ENCODE results near the gene OGDHL. TPM values are rescaled to one million over a fixed set of nuclear protein-coding genes. Genes with fewer than 3 reads are reported as not detected.

The OGDHL gene
- total RNA-seq, 4 donors from 2014 or later = 1.00 to 4.2 (median 2.4) TPM

DNA sequence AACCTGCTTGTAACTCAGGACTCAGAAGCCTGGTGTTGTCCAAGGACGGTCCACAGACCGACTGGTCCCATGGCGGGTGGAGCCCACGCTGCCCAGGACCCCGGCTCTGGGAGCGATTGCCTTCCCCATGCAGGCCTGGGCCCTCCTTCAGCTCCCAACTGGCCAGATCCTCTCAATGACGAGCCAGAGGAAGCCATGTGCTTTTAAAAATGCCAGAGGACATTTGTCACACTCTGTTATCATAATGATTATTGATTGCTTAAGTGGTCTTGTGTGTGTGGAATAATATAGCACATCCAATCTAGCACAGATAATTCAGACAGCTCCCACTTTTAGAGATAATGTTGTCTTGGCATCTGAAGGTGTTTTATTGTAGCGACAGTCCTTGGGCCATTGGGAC, 22.6 kb upstream of the OGDHL start:
- in situ Hi-C loops (cut with MboI; ENCODE audit: low pct_ligation_motif_present in 1 of 4, low pct_unique_long_range_greater_than_20kb in 1 of 4, low sequenced_read_pairs in 3 of 4) = no loop called here
- 75% methylated on average over 8 of the region's 8 CpGs; no CpG with 5 or more reads in 1 of the 2 donors for WGBS, 2 donors (ENCODE audit: low coverage in 1 of 2)
- TF ChIP-seq EP300 (IDR thresholded peaks at IDR 0.05; ENCODE audit: low read depth) = no peak
- TF ChIP-seq, protein P1, sequence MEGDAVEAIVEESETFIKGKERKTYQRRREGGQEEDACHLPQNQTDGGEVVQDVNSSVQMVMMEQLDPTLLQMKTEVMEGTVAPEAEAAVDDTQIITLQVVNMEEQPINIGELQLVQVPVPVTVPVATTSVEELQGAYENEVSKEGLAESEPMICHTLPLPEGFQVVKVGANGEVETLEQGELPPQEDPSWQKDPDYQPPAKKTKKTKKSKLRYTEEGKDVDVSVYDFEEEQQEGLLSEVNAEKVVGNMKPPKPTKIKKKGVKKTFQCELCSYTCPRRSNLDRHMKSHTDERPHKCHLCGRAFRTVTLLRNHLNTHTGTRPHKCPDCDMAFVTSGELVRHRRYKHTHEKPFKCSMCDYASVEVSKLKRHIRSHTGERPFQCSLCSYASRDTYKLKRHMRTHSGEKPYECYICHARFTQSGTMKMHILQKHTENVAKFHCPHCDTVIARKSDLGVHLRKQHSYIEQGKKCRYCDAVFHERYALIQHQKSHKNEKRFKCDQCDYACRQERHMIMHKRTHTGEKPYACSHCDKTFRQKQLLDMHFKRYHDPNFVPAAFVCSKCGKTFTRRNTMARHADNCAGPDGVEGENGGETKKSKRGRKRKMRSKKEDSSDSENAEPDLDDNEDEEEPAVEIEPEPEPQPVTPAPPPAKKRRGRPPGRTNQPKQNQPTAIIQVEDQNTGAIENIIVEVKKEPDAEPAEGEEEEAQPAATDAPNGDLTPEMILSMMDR (IDR thresholded peaks at IDR 0.05) = no peak
- no peak for TF ChIP-seq POLR2AphosphoS5 (IDR thresholded peaks at IDR 0.05)
- no peak for TF ChIP-seq POLR2A (IDR thresholded peaks at IDR 0.05)

DNA sequence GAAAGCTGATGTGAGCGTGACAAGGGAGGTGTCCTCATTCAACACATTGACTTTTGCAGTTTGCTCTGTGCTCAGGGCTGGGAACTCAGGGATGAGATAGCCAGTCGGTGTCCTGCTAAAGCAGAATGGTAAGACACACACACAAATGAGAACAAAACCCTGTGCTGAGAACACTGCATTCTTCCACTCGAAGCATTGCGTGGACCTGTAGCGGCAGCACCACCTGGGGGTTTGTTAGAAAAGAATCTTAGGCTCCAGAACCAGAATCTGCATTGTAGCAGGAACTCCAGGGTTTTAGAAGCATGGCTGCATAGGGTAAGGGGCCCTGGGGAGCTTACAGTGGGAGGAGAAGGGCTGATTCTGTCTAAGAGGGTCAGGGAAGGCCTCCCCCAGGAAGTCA, 21.5 kb upstream of the OGDHL start:
- in situ Hi-C loops (cut with MboI; ENCODE audit: low pct_ligation_motif_present in 1 of 4, low pct_unique_long_range_greater_than_20kb in 1 of 4, low sequenced_read_pairs in 3 of 4) (no loop called here), intact Hi-C loops (cut with DNase I; ENCODE audit: low total_unique reads) (no loop called here)
- Histone ChIP-seq H3K36me3 (no peaks in the 10 kb centered on the region), H3K27me3 (no peaks in the 10 kb centered on the region), H3K4me3 (no peak overlapping the region), H3K4me1 (no peaks in the 10 kb centered on the region), H3K9me3 (no peaks in the 10 kb centered on the region), H3K27ac (no peak overlapping the region)
- TF ChIP-seq, protein P1 (IDR thresholded peaks at IDR 0.05) = no peak
- TF ChIP-seq EP300 (IDR thresholded peaks at IDR 0.05; ENCODE audit: low read depth) = no peak
- TF ChIP-seq POLR2AphosphoS5 (IDR thresholded peaks at IDR 0.05) = no peak
- no peak for TF ChIP-seq POLR2A (IDR thresholded peaks at IDR 0.05)
- no peak for DNase-seq
- 53 to 66% methylated on average over 5 of the region's 5 CpGs for WGBS, 2 donors (ENCODE audit: low coverage in 1 of 2)

More for the DNA sequence above, 22.6 kb upstream of the OGDHL start:
- no peaks in the 10 kb centered on the region for H3K36me3 ChIP-seq
- no peaks in the 10 kb centered on the region for H3K4me1 ChIP-seq
- DNase-seq = no peak
- no peaks in the 10 kb centered on the region for H3K9me3 ChIP-seq
- no peak overlapping the region for H3K27ac ChIP-seq
- H3K27me3 ChIP-seq = no peaks in the 10 kb centered on the region
- intact Hi-C loops (cut with DNase I; ENCODE audit: low total_unique reads) = no loop called here
- H3K4me3 ChIP-seq = no peak overlapping the region

DNA sequence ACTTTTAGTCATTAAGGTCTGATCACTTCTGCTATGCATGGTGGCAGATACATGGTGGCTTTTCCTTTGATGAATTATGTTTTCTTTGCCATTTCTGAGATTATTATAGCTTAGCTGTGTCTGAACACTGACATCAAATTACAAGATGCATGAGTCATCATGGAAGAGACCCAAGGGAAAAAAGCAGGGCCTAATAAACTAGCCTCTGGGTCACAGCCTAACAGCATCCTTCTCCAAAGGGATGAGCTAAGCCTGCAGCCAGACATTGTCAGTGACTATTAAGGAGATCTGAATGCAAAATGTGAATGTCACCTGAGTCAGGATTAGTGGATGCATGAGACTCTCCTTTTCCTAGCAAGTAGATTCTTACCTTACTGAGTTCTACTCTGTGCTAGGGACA, 19.1 kb upstream of the OGDHL start:
- DNase-seq = no peak
- in situ Hi-C loops (cut with MboI; ENCODE audit: low pct_ligation_motif_present in 1 of 4, low pct_unique_long_range_greater_than_20kb in 1 of 4, low sequenced_read_pairs in 3 of 4) (no loop called here), intact Hi-C loops (cut with DNase I; ENCODE audit: low total_unique reads) (no loop called here)
- TF ChIP-seq POLR2AphosphoS5 (IDR thresholded peaks at IDR 0.05) (no peak), POLR2A (IDR thresholded peaks at IDR 0.05) (no peak), EP300 (IDR thresholded peaks at IDR 0.05; ENCODE audit: low read depth) (no peak)
- TF ChIP-seq, protein P1 (IDR thresholded peaks at IDR 0.05) = no peak
- H3K36me3 ChIP-seq = no peaks in the 10 kb centered on the region
- no peaks in the 10 kb centered on the region for H3K4me1 ChIP-seq
- H3K27me3 ChIP-seq = peaks cover 6% of the 10 kb centered on the region
- H3K4me3 ChIP-seq = no peak overlapping the region
- no peak overlapping the region for H3K27ac ChIP-seq
- peaks cover 0 to 6% of the 10 kb centered on the region in 2 donors for H3K9me3 ChIP-seq

DNA sequence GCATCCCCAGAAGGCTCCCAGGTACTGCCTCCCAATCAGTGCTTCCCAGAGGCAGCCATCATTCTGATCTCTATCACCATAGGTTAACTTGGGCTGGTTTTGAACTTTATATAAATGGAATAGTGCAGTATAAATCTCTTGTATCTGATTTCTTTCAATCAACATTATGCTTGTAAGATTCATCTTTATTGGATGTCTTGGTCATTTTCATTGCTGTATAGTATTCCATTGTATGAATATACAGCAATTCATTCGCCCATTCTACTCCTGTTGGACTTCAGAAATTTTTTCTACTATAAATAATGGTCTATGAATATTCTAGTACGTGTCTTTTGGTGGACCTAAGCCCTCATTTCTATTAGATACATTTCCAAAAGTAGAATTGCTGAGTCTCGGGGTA, 16.1 kb upstream of the OGDHL start:
- H3K4me3 ChIP-seq = no peak overlapping the region
- intact Hi-C loops (cut with DNase I; ENCODE audit: low total_unique reads) = no loop called here
- WGBS, 2 donors (ENCODE audit: low coverage in 1 of 2) = 66 to 67% methylated on average over 3 of the region's 3 CpGs
- H3K36me3 ChIP-seq = no peaks in the 10 kb centered on the region
- H3K27me3 ChIP-seq = peaks cover 6% of the 10 kb centered on the region
- H3K4me1 ChIP-seq = no peaks in the 10 kb centered on the region
- in situ Hi-C loops (cut with MboI; ENCODE audit: low pct_ligation_motif_present in 1 of 4, low pct_unique_long_range_greater_than_20kb in 1 of 4, low sequenced_read_pairs in 3 of 4) = no loop called here
- TF ChIP-seq EP300 (IDR thresholded peaks at IDR 0.05; ENCODE audit: low read depth) (no peak), POLR2AphosphoS5 (IDR thresholded peaks at IDR 0.05) (no peak), POLR2A (IDR thresholded peaks at IDR 0.05) (no peak)
- TF ChIP-seq, protein P1 (IDR thresholded peaks at IDR 0.05) = no peak
- DNase-seq = no peak
- no peak overlapping the region for H3K27ac ChIP-seq
- peaks cover 0 to 6% of the 10 kb centered on the region in 2 donors for H3K9me3 ChIP-seq

Data from transverse colon (tissue), 4 donors.